Measurements from ENCODE around the gene ZDHHC16.
"Not testable (repeated sequence)": the region's sequence is repeated elsewhere in the genome, so short reads cannot be mapped to it uniquely, and the experiment has no call there.

ZDHHC16 gene

GRCh38 chr10:97434557-97434956 lies 11.4 kb upstream of the ZDHHC16 start:
- no peak for DNase-seq (ENCODE audit: low read depth)

- no peak for DNase-seq (ENCODE audit: low read depth)
Measured at GRCh38 chr10:97435211-97435610, 10.8 kb upstream of the ZDHHC16 start.

- no peak for DNase-seq (ENCODE audit: low read depth)
Measured at GRCh38 chr10:97442277-97442676, 3.7 kb upstream of the ZDHHC16 start.

GRCh38 chr10:97444212-97444611 lies 1.8 kb upstream of the ZDHHC16 start:
- DNase-seq (ENCODE audit: low read depth), result no peak

- no peak for DNase-seq (ENCODE audit: low read depth)
Measured at GRCh38 chr10:97445357-97445721, 636 bp upstream of the ZDHHC16 start.

GRCh38 chr10:97450828-97451227 lies 4.9 kb downstream of the ZDHHC16 start:
- no peak for DNase-seq (ENCODE audit: low read depth)

GRCh38 chr10:97451605-97452004 lies 5.6 kb downstream of the ZDHHC16 start:
- no peak for DNase-seq (ENCODE audit: low read depth)

- DNase-seq (ENCODE audit: low read depth), result no peak
Measured at GRCh38 chr10:97452352-97452751, 6.4 kb downstream of the ZDHHC16 start.

- no peak for DNase-seq (ENCODE audit: low read depth)
Measured at GRCh38 chr10:97454330-97455036, 8.5 kb downstream of the ZDHHC16 start.

GRCh38 chr10:97456034-97456685 lies 10.2 kb downstream of the ZDHHC16 start:
- no peak for DNase-seq (ENCODE audit: low read depth)

- DNase-seq (ENCODE audit: low read depth), result no peak
Measured at GRCh38 chr10:97456686-97457065, 10.7 kb downstream of the ZDHHC16 start.

- no peak for DNase-seq (ENCODE audit: low read depth)
Measured at GRCh38 chr10:97459111-97459510, 13.1 kb downstream of the ZDHHC16 start.

GRCh38 chr10:97459933-97460332 lies 14.0 kb downstream of the ZDHHC16 start:
- no peak for DNase-seq (ENCODE audit: low read depth)

GRCh38 chr10:97462309-97462708 lies 16.3 kb downstream of the ZDHHC16 start:
- no peak for DNase-seq (ENCODE audit: low read depth)

GRCh38 chr10:97463363-97464132 lies 17.6 kb downstream of the ZDHHC16 start:
- DNase-seq (ENCODE audit: low read depth), result no peak

- no peak for DNase-seq (ENCODE audit: low read depth)
Measured at GRCh38 chr10:97464226-97464625, 18.3 kb downstream of the ZDHHC16 start.

GRCh38 chr10:97465982-97466381 lies 20.0 kb downstream of the ZDHHC16 start:
- DNase-seq (ENCODE audit: low read depth), result no peak

- DNase-seq (ENCODE audit: low read depth), result no peak
Measured at GRCh38 chr10:97466755-97467154, 20.8 kb downstream of the ZDHHC16 start.

GRCh38 chr10:97468162-97468561 lies 22.2 kb downstream of the ZDHHC16 start:
- DNase-seq (ENCODE audit: low read depth), result no peak

- not testable (repeated sequence) for DNase-seq (ENCODE audit: low read depth)
Measured at GRCh38 chr10:97468781-97469180, 22.8 kb downstream of the ZDHHC16 start.

- DNase-seq (ENCODE audit: low read depth), result no peak
Measured at GRCh38 chr10:97474918-97475317, 28.9 kb downstream of the ZDHHC16 start.

- DNase-seq (ENCODE audit: low read depth), result no peak
Measured at GRCh38 chr10:97475936-97476594, 30.1 kb downstream of the ZDHHC16 start.

GRCh38 chr10:97479410-97479809 lies 33.4 kb downstream of the ZDHHC16 start:
- DNase-seq (ENCODE audit: low read depth), result not testable (repeated sequence)

Measured in activated T-cell treated with anti-CD3 and anti-CD28 coated beads for 48 hours (primary cell).